Eye (tissue), 1 donor: Measurements from ENCODE around the gene ITPR2.
"Not testable (repeated sequence)": the region's sequence is repeated elsewhere in the genome, so short reads cannot be mapped to it uniquely, and the experiment has no call there.

Source experiments
- DNase-seq: peaks from one replicate; pipeline ENCODE4 v3.0.0-alpha.2; 2015

The ITPR2 gene

DNA sequence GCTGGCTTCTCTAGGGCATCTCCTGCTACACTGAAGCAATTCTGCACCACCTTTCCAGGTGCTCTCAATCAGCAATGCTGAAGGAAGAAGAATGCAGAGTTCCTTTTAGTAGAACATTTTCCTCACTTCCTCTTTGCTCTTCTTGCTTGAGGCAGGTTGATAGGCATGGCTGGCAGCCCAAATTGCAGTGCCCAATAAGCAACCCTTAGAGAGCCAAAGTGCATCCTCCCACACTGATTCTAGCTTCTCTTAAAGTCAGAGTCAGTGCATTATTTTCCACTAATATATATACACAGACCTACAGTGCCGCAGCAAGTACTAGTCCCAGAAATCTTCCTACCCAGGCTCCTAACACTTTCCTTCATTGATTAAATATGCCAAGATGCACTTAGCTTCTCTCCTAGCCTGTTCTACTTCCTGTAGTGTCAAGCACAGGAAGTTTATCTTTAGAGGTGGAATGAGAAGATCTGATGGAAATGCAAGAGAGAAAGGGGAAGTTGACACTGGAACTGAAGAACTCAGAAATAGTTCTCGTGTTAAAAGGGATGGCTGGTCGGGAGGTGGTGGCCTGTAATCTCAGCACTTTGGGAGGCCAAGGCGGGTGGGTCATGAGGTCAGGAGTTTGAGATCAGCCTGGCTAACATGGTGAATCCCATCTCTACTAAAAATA, 504.9 kb downstream of the ITPR2 start:
- no peak for DNase-seq

- no peak for DNase-seq
Observed at GRCh38 chr12:26323673-26324072, 509.3 kb downstream of the ITPR2 start.

- no peak for DNase-seq
Observed at GRCh38 chr12:26319511-26319910, 513.5 kb downstream of the ITPR2 start.

DNA sequence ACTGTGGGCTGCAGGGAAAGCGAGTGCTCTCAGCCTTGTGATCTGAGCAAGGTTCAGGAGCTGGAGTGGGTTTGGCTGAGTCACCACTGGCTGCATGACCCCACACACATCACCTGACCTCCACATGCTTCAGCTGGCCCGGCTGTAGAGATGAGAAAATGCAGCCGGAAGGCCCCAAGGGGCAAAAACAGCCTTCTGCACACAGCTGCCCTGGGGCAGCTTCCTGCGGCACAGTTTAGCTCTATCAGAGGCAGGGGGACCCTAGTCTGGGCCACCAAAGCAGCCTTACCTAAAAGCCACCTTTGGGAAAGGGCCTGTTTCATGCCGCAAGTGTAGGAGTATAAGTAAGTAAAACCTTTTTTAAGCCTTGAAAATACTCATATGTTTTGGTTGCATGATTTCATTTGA, 514.3 kb downstream of the ITPR2 start:
- DNase-seq, result peak; percentile 42

- no peak for DNase-seq
Observed at GRCh38 chr12:26317942-26318575, 514.9 kb downstream of the ITPR2 start.

DNA sequence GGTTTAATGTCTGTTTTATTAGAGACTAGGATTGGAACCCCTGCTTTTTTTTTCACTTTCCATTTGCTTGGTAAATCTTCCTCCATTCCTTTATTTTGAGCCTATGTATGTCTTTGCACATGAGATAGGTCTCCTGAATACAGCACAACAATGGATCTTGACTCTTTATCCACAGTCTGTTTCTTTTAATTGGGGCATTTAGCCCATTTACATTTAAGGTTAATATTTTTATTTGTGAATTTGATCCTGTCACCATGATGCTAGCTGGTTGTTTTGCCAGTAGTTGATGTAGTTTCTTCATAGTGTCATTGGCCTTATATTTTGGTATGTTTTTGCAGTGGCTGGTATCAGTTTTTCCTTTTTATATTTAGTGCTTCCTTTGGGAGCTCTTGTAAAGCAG, 518.9 kb downstream of the ITPR2 start:
- DNase-seq, result not testable (repeated sequence)

- not testable (repeated sequence) for DNase-seq
Observed at GRCh38 chr12:26310489-26310888, 522.5 kb downstream of the ITPR2 start.

GRCh38 chr12:26309634-26310033, 523.4 kb downstream of the ITPR2 start:
- no peak for DNase-seq

DNA sequence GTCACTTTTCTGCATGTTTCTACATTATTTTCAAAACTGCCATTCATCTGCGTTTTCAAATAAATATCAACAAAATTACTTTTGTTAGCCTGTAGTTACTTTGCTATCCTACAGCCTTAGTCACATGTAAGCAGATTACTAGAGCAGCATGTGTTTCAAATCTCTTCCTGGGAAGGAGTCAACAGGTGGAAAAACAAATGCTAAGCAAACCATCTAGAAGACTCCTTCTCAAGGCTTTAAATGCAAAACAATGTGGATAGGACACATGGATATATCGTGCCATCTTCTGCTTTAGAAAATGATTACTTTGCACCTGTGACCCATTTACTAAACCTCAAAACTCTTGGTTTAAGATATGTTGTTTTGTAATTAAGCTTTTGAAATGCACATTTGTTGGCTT, 528.7 kb downstream of the ITPR2 start:
- DNase-seq, result no peak

DNA sequence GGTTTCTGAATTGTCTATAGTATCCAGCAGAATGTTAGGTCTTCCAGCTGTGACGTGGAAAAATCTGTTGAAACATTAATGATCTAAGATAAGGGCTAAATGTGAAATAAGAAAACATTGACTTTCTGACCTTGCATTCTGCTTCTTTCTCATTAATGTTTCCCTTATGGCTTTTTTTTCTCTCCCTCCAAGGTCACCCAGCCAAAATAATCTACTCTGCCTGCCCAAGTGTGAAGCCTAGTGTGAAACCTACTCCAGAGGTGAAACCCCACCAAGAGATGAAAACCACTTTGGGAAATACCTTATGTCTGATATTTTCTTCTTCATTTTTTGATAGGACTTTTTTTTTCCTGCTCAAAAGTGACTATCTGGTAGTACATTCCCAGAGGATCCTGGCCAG, 529.6 kb downstream of the ITPR2 start:
- no peak for DNase-seq

DNA sequence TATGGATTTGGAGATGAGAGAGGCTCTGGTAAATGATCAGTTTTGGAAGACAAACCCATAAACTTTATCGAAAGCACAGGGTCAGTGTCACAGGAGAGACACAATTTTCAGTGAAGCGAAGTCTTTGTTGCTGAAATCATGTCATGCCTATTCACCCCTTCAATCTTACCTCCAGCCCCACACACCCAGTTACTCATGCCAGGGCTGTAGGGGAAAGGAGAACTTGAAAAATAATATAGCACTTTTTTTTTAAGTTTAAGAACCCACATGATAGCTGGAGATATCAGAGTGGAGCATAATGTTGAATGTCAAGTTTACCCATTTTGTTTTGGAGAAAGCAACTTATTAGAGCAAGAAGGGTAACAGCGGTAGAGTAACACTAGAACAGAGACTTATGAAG, 530.2 kb downstream of the ITPR2 start:
- no peak for DNase-seq

DNA sequence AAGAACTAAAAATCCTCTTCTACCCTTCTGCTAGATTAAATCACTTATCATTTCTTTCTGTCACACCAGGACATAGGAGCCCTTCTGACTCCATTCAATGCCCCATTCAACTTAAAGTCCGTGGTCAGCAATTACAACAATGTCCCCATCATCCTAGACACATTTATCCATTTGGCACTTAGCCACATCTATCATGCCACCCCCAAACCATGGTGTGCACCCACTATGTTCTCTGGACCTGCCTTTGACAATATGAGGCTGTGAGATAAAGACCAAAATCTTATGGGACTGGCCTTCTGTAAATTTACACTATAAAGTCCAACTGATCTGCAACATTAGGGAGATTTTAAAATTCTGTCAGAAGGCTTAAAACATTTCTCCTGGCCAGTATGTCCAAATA, 533.2 kb downstream of the ITPR2 start:
- DNase-seq, result no peak

DNA sequence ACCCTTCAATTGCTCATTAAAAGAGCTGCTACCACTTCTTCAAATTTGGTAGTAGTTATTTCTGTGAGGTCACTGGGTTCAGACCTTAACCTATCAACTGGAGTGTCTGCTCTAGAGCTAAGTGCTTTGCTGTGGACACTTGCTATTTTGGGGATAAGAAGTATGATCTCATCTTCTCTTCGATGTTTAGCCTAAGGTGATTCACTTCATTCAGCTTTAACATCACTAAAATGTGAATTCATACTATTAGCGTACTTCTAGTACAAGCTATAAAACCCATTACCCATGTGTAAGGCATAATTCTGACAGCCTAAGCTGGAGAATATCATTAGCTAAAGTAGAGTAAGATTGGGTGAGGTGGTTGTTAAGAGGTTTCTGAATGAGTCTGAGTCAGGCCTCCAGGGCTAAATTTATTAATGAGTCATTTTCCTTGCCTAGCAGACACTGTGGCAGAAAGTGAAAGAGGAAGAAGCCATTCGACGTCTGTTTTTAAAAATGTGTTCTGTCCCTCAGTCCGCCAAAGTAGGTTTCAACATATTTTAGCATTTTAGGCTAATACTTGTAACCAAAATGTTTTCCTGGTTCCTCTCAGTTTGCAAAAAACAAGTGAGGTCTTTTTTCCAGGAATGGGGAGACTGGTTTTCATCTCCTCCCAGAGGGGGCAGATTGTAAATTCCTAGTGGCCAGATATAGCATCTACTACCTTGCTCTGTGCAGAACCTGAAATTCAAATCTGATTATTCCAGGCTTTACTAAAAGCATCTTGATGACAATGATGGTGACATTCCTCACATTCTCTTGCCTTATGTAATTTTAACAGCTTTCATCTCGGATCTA, 534.0 kb downstream of the ITPR2 start:
- DNase-seq, result no peak

GRCh38 chr12:26297396-26298070, 535.5 kb downstream of the ITPR2 start:
- DNase-seq, result no peak

- no peak for DNase-seq
Observed at GRCh38 chr12:26295001-26295400, 538.0 kb downstream of the ITPR2 start.

DNA sequence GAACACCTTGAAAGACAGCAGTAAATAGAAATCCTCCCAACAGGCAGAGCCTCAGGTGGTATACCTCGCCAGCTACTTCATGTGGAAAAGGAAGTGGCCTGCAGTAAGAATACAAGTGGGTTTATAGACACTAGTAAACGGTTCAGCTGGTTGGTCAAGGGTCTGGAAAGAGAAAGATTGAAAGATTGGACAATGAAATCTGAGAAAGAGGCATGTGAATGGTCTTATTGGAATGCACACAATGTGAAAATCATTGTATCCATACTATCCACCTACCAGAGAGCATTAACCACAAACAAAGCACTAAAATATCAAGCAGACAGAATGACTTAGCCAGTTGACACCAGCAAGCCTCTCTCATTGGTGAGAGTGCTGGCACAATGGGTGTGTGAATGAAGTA, 539.4 kb downstream of the ITPR2 start:
- DNase-seq, result no peak

DNA sequence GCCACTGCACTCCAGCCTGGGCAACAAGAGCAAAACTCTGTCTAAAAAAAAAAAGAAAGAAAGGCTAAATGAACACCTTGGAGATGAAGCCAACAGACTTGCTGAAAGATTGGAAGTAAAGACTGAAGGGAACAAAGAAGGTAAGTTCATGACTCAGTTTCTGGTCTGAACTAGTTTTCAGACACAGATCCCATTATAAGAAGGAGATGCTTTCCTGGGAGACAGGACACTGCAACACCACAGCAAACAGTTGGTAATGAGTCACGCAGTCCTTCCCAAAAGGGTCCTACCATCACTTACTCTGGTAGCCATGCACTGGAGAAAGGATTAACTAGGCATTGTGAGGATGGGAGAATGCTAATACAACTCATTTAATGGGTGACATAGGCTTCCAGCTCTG, 540.4 kb downstream of the ITPR2 start:
- no peak for DNase-seq

DNA sequence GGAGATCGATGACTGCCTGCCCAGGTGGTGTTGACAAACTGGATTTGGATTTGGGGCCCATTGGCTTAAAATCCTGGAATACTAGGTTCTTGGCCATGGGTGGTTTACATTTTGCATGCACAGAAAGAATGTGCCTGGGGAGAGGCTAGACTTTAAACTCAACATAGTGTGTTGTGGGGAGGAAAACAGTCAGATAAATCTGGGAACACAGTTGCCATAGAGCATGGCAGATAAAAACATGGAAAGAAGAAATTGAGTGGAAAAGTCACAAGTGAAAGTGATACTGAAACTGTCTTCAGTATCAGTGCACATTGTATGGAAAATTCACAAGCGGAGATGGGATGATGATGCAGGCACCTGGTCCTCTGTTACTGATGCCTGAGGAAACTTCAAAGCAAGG, 542.4 kb downstream of the ITPR2 start:
- no peak for DNase-seq

DNA sequence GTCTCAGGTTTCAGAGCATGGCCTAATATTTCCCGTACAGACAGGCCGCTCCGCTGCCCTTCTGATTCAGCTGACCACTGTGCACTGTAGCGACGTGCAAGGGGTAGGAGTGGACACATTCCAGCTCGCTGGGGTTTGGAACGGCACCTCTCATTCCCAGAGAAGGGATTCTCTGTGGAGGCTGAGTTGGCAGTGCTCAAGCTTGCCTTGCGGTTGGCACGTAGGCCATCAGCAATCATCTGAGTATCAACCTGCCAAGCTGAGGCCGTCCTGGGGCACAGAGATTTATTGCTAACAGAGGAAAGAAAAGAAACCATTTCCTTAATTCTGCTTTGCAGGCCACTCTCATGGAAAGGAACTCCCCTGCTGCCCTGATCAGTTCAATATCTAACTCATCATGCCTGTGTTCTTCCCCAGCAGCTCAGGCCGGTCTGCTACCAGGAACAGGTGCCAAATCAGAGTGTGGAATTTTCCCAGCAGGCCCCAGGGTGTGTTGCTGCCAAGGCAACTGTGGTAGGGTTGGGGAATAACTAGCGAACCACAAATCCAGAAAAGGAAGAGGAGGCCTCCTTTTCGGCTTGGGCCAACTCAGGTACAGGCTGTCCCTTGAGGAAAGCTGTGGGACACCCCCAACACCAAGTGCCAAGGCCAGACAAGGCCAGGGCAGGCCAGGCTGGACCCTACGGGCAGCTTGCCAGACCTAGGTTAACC, 545.2 kb downstream of the ITPR2 start:
- no peak for DNase-seq
